GM12878 (cell line): Measurements from ENCODE around the gene LRP2BP. TPM values are rescaled to one million over a fixed set of nuclear protein-coding genes. Genes with fewer than 3 reads are reported as not detected.

ENCODE experiments used
- ATF3 ChIP-seq: IDR thresholded peaks from 2 replicates; pipeline ENCODE4 v1.6.1; 2011; ENCODE audit warnings: low read depth, mild to moderate bottlenecking, low read length, moderate library complexity, borderline replicate concordance; ENCODE audit errors: extremely low read depth
- BMI1 ChIP-seq: fragments of 450-650 bp; IDR thresholded peaks from 2 replicates; pipeline ENCODE4 v1.6.1; 2016; ENCODE audit warnings: mild to moderate bottlenecking, moderate library complexity, borderline replicate concordance
- BRCA1 ChIP-seq: IDR thresholded peaks from 2 replicates; pipeline ENCODE4 v1.6.1; 2011; ENCODE audit warnings: low read depth, low read length, improper control_type of control experiment
- CBX5 ChIP-seq: sonication (generic); IDR thresholded peaks from 2 replicates; pipeline ENCODE4 v1.6.1; 2016; ENCODE audit warnings: low read depth, moderate library complexity, mild to moderate bottlenecking, inconsistent platforms
- CHD4 ChIP-seq: fragments of 200-600 bp; sonication (generic); IDR thresholded peaks from 2 replicates; pipeline ENCODE4 v1.6.1; 2016; ENCODE audit warnings: mild to moderate bottlenecking
- E4F1 ChIP-seq: fragments of 450-650 bp; IDR thresholded peaks from 2 replicates; pipeline ENCODE4 v1.6.1; 2018; ENCODE audit warnings: borderline replicate concordance, mild to moderate bottlenecking; ENCODE audit not compliant: partially characterized antibody
- ESRRA ChIP-seq: IDR thresholded peaks from 2 replicates; pipeline ENCODE4 v1.6.1; 2012; ENCODE audit warnings: mild to moderate bottlenecking, low read length, improper control_type of control experiment
- IRF4 ChIP-seq: IDR thresholded peaks from 2 replicates; pipeline ENCODE4 v1.6.1; 2011; ENCODE audit warnings: low read depth, low read length
- IRF5 ChIP-seq: fragments of 450-650 bp; IDR thresholded peaks from 2 replicates; pipeline ENCODE4 v1.6.1; 2017; ENCODE audit warnings: borderline replicate concordance
- KLF5 ChIP-seq: fragments of 450-650 bp; IDR thresholded peaks from 2 replicates; pipeline ENCODE4 v1.6.1; 2014; ENCODE audit warnings: mild to moderate bottlenecking; ENCODE audit not compliant: partially characterized antibody
- MAX ChIP-seq: IDR thresholded peaks from 2 replicates; pipeline ENCODE4 v1.6.1; 2012; ENCODE audit warnings: low read depth, low read length, improper control_type of control experiment
- MYB ChIP-seq: fragments of 150-350 bp; IDR thresholded peaks from 2 replicates; pipeline ENCODE4 v1.6.1; 2014; ENCODE audit warnings: mild to moderate bottlenecking, low read depth, low read length, borderline replicate concordance
- RUNX3 ChIP-seq: IDR thresholded peaks from 2 replicates; pipeline ENCODE4 v1.6.1; 2012; ENCODE audit warnings: low read length, inconsistent platforms
- TAF1 ChIP-seq: IDR thresholded peaks from 2 replicates; pipeline ENCODE4 v1.6.1; 2011; ENCODE audit warnings: mild to moderate bottlenecking, low read depth, low read length, borderline replicate concordance
- TCF7 ChIP-seq: IDR thresholded peaks from 2 replicates; pipeline ENCODE4 v1.6.1; 2014; ENCODE audit warnings: antibody characterized with exemption, borderline replicate concordance
- YBX1 ChIP-seq: fragments of 450-650 bp; IDR thresholded peaks from 2 replicates; pipeline ENCODE4 v1.6.1; 2016; ENCODE audit warnings: antibody characterized with exemption
- ZBED1 ChIP-seq: IDR thresholded peaks from 2 replicates; pipeline ENCODE4 v1.6.1; 2016; ENCODE audit warnings: borderline replicate concordance
- ZNF622 ChIP-seq: fragments of 450-650 bp; IDR thresholded peaks from 2 replicates; pipeline ENCODE4 v1.6.1; 2017; ENCODE audit warnings: mild to moderate bottlenecking, inconsistent platforms
- ZNF687 ChIP-seq: fragments of 450-650 bp; IDR thresholded peaks from 2 replicates; pipeline ENCODE4 v1.6.1; 2017; ENCODE audit warnings: mild to moderate bottlenecking, moderate library complexity
- polyA plus RNA-seq, 11 experiments: library from polyadenylated mRNA; depleted of rRNA in 4 of 11; unstranded in 6 of 11; stranded (reverse) in 5 of 11; fragments of >200 nt; fragmentation: Nextera tagmentation in 4 of 11; fragmentation: Illumina TruSeq in 1 of 11; extraction: Ambion mirVana in 4 of 11; extraction: Trizol in 1 of 11; gene quantifications; 1 replicate in 1 of 11; 2 replicates in 10 of 11; pipeline versions ENCODE4 v1.2.1 to v1.2.3, GENCODE V29; 2011 to 2016; ENCODE audit warnings: inconsistent platforms in 2 of 11, missing spikeins in 2 of 11, low read depth in 1 of 11
- total RNA-seq, 4 experiments: library from RNA; depleted of rRNA in 3 of 4; stranded (reverse); fragments of >200 nt in 3 of 4; fragmentation: Illumina TruSeq in 1 of 4; extraction: Trizol in 1 of 4; gene quantifications; 2 replicates each; pipeline versions ENCODE4 v1.2.1 to v1.2.3, GENCODE V29; 2013 to 2021
- TF ChIP-seq, protein P1 (sequence below): IDR thresholded peaks from 2 replicates; pipeline ENCODE4 v1.6.1; 2011; ENCODE audit warnings: borderline replicate concordance, low read depth, mild to moderate bottlenecking, moderate library complexity, mixed read lengths, low read length; ENCODE audit not compliant: insufficient read depth; ENCODE audit errors: extremely low read length
- TF ChIP-seq, protein P2 (sequence below): IDR thresholded peaks from 2 replicates; pipeline ENCODE4 v1.6.1; 2011; ENCODE audit warnings: borderline replicate concordance, low read depth, mild to moderate bottlenecking, moderate library complexity, low read length; ENCODE audit not compliant: insufficient read depth, poor library complexity, severe bottlenecking

LRP2BP gene
- total and polyA plus RNA-seq, 10 of the 15 experiments (the other 5 are each of a cell fraction or from before 2014, with no cell fraction given): 0.27 to 5.2 (median 1.0) TPM

GRCh38 chr4:185437809-185438208 is 42.1 kb upstream of the LRP2BP start (continued):
- TF ChIP-seq TCF7 (peak; percentile 96), ESRRA (no peak), ATF3 (no peak), CBX5 (no peak; the same call in 1 of the 2 replicates), MAX (no peak), YBX1 (no peak), BRCA1 (no peak), RUNX3 (peak; percentile 85), IRF5 (no peak), TAF1 (no peak), ZNF687 (no peak), BMI1 (no peak), KLF5 (no peak), IRF4 (peak; percentile 84; the same call in 1 of the 2 replicates), CHD4 (no peak), E4F1 (no peak), ZBED1 (no peak), ZNF622 (no peak), MYB (no peak)
- TF ChIP-seq, protein P1, sequence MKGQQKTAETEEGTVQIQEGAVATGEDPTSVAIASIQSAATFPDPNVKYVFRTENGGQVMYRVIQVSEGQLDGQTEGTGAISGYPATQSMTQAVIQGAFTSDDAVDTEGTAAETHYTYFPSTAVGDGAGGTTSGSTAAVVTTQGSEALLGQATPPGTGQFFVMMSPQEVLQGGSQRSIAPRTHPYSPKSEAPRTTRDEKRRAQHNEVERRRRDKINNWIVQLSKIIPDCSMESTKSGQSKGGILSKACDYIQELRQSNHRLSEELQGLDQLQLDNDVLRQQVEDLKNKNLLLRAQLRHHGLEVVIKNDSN: no peak
- TF ChIP-seq, protein P2, sequence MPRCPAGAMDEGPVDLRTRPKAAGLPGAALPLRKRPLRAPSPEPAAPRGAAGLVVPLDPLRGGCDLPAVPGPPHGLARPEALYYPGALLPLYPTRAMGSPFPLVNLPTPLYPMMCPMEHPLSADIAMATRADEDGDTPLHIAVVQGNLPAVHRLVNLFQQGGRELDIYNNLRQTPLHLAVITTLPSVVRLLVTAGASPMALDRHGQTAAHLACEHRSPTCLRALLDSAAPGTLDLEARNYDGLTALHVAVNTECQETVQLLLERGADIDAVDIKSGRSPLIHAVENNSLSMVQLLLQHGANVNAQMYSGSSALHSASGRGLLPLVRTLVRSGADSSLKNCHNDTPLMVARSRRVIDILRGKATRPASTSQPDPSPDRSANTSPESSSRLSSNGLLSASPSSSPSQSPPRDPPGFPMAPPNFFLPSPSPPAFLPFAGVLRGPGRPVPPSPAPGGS: no peak
